WTC11 (cell line): ENCODE data around the gene ICAM3.

Experiments
- ATF1 ChIP-seq: sonication (generic); formaldehyde crosslinking; IDR thresholded peaks from 2 replicates; pipeline ENCODE4 v1.8.1; 2023; ENCODE audit warnings: mild to moderate bottlenecking, moderate library complexity, missing genetic modification reagents
- ATF3 ChIP-seq: sonication (generic); formaldehyde crosslinking; conservative IDR thresholded peaks from 2 replicates; pipeline ENCODE4 v1.8.1; 2022; ENCODE audit warnings: mild to moderate bottlenecking, missing genetic modification reagents
- CTCF ChIP-seq: fragments of 200-600 bp; IDR thresholded peaks from 2 replicates; pipeline ENCODE4 v1.8.0; 2022; ENCODE audit warnings: antibody characterized with exemption
- E2F1 ChIP-seq: sonication (generic); formaldehyde crosslinking; IDR thresholded peaks from 2 replicates; pipeline ENCODE4 v1.8.0; 2022; ENCODE audit warnings: mild to moderate bottlenecking, missing genetic modification reagents
- ETV6 ChIP-seq: sonication (generic); formaldehyde crosslinking; IDR thresholded peaks from 2 replicates; pipeline ENCODE4 v1.8.1; 2022; ENCODE audit warnings: mild to moderate bottlenecking, missing genetic modification reagents
- FOXP1 ChIP-seq: sonication (generic); formaldehyde crosslinking; IDR thresholded peaks from 2 replicates; pipeline ENCODE4 v1.8.0; 2022; ENCODE audit warnings: missing genetic modification reagents, mild to moderate bottlenecking, moderate library complexity, borderline replicate concordance
- MAX ChIP-seq: sonication (generic); formaldehyde crosslinking; IDR thresholded peaks from 2 replicates; pipeline ENCODE4 v1.8.0; 2022; ENCODE audit warnings: mild to moderate bottlenecking, missing genetic modification reagents
- MLX ChIP-seq: sonication (generic); formaldehyde crosslinking; IDR thresholded peaks from 2 replicates; pipeline ENCODE4 v1.8.1; 2023; ENCODE audit warnings: mild to moderate bottlenecking, missing genetic modification reagents, moderate library complexity
- MXD4 ChIP-seq: fragments of 250-450 bp; sonication (Bioruptor Pico); IDR thresholded peaks from 2 replicates; pipeline ENCODE4 v1.8.0; 2021; ENCODE audit warnings: mild to moderate bottlenecking, moderate library complexity, borderline replicate concordance
- MYBL2 ChIP-seq: sonication (generic); formaldehyde crosslinking; IDR thresholded peaks from 2 replicates; pipeline ENCODE4 v1.8.1; 2023; ENCODE audit warnings: mild to moderate bottlenecking, moderate library complexity, missing genetic modification reagents
- PRDM15 ChIP-seq: sonication (generic); formaldehyde crosslinking; IDR thresholded peaks from 2 replicates; pipeline ENCODE4 v1.8.0; 2022; ENCODE audit warnings: missing genetic modification reagents
- SOX15 ChIP-seq: fragments of 250-450 bp; sonication (Bioruptor Pico); IDR thresholded peaks from 2 replicates; pipeline ENCODE4 v1.9.0; 2021; ENCODE audit warnings: mild to moderate bottlenecking
- ZNF281 ChIP-seq: sonication (generic); formaldehyde crosslinking; IDR thresholded peaks from 2 replicates; pipeline ENCODE4 v1.8.0; 2023; ENCODE audit warnings: mild to moderate bottlenecking, missing genetic modification reagents

GRCh38 chr19:10292789-10293636 is 46.4 kb downstream of the ICAM3 start:
- TF ChIP-seq ETV6 (CRISPR knock-in tag) (no peak), CTCF (no peak), ZNF281 (CRISPR knock-in tag) (no peak), FOXP1 (CRISPR knock-in tag) (no peak), E2F1 (CRISPR knock-in tag) (no peak), PRDM15 (no peak), ATF3 (CRISPR knock-in tag) (no peak), ATF1 (CRISPR knock-in tag) (no peak), MXD4 (CRISPR knock-in tag) (no peak), SOX15 (CRISPR knock-in tag) (no peak), MAX (CRISPR knock-in tag) (no peak), MYBL2 (CRISPR knock-in tag) (no peak), MLX (CRISPR knock-in tag) (no peak)
